DOHH2 (cell line): ENCODE results near the gene STRAP.

Experiments
- EZH2phosphoT487 ChIP-seq: fragments of 200-600 bp; sonication (generic); IDR thresholded peaks from 2 replicates; pipeline ENCODE4 v1.6.1; 2017; ENCODE audit warnings: borderline replicate concordance, mild to moderate bottlenecking, antibody characterized with exemption, low read length, moderate library complexity, mixed read lengths
- TF ChIP-seq, protein P1 (sequence below): fragments of 200-600 bp; sonication (generic); IDR thresholded peaks from one replicate; pipeline ENCODE4 v1.5.1; 2014; ENCODE audit warnings: antibody characterized with exemption, mild to moderate bottlenecking, low read depth, low read length; ENCODE audit not compliant: poor library complexity, severe bottlenecking

DNA sequence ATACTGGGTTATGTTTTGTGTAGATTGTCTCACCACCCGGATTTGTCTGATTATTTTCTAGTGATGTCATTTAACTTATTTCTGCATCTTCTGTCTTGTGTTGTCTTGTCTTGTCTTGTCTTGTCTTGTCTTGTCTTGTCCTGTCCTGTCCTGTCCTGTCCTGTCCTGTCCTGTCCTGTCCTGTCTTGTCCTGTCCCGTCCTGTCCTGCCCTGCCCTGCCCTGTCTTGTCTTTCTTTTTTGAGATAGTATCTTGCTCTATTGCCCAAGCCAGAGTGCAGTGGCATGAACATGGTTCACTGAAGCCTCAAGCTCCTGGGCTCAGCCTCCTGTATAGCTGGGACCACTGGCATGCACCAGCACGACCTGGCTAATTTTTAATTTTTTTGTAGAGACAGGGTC is 54.6 kb downstream of the STRAP start:
- TF ChIP-seq, protein P1, sequence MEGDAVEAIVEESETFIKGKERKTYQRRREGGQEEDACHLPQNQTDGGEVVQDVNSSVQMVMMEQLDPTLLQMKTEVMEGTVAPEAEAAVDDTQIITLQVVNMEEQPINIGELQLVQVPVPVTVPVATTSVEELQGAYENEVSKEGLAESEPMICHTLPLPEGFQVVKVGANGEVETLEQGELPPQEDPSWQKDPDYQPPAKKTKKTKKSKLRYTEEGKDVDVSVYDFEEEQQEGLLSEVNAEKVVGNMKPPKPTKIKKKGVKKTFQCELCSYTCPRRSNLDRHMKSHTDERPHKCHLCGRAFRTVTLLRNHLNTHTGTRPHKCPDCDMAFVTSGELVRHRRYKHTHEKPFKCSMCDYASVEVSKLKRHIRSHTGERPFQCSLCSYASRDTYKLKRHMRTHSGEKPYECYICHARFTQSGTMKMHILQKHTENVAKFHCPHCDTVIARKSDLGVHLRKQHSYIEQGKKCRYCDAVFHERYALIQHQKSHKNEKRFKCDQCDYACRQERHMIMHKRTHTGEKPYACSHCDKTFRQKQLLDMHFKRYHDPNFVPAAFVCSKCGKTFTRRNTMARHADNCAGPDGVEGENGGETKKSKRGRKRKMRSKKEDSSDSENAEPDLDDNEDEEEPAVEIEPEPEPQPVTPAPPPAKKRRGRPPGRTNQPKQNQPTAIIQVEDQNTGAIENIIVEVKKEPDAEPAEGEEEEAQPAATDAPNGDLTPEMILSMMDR: no peak
- TF ChIP-seq EZH2phosphoT487: no peak
